Peyer's patch (tissue), 4 donors: ENCODE results near the gene GABBR2. TPM values are rescaled to one million over a fixed set of nuclear protein-coding genes. Genes with fewer than 3 reads are reported as not detected.

ENCODE experiments used
- DNase-seq, 3 donors: peaks; one replicate each; pipeline ENCODE4 v3.0.0-alpha.2; 2017 to 2019
- H3K27ac ChIP-seq, 4 donors: fragments of 200-600 bp; sonication (generic); one replicate each; pipeline ENCODE4 v1.5.1; 2016 to 2019
- H3K27me3 ChIP-seq, 2 donors: fragments of 200-600 bp; sonication (generic); one replicate each; pipeline ENCODE4 v1.5.1; 2019
- H3K36me3 ChIP-seq, 3 donors: fragments of 200-600 bp; sonication (generic); one replicate each; pipeline ENCODE4 v1.5.1; 2016 to 2019
- H3K4me1 ChIP-seq, 4 donors: fragments of 200-600 bp; sonication (generic); one replicate each; pipeline ENCODE4 v1.5.1; 2016 to 2019
- H3K4me3 ChIP-seq, 4 donors: fragments of 200-600 bp; sonication (generic); 1 replicate in 3 of 4; 2 replicates in 1 of 4; pipeline ENCODE4 v1.5.1; 2016 to 2019; ENCODE audit warnings: mild to moderate bottlenecking in 1 of 4
- H3K9me3 ChIP-seq, 4 donors: fragments of 200-600 bp; sonication (generic); one replicate each; pipeline ENCODE4 v1.5.1; 2016 to 2019; ENCODE audit warnings: mild to moderate bottlenecking in 1 of 4
- CTCF ChIP-seq, 6 experiments: fragments of 450-650 bp in 4 of 6; fragments of 200-600 bp in 2 of 6; sonication (generic) in 1 of 6; IDR thresholded peaks; one replicate each; pipeline ENCODE4 v1.5.1; 2017 to 2019; ENCODE audit warnings: antibody characterized with exemption in 6 of 6, mild to moderate bottlenecking in 3 of 6, moderate library complexity in 1 of 6
- POLR2A ChIP-seq, 2 donors: fragments of 450-650 bp; IDR thresholded peaks; one replicate each; pipeline ENCODE4 v1.5.1; 2017; ENCODE audit warnings: antibody characterized with exemption in 2 of 2, mild to moderate bottlenecking in 2 of 2, moderate library complexity in 2 of 2
- total RNA-seq, 4 donors: library from RNA; depleted of rRNA; stranded (reverse); fragments of >200 nt; gene quantifications; one replicate each; pipeline ENCODE4 v1.1.0, GENCODE V29; 2016

GABBR2 gene
- total RNA-seq, 4 donors from 2014 or later: not detected

DNA sequence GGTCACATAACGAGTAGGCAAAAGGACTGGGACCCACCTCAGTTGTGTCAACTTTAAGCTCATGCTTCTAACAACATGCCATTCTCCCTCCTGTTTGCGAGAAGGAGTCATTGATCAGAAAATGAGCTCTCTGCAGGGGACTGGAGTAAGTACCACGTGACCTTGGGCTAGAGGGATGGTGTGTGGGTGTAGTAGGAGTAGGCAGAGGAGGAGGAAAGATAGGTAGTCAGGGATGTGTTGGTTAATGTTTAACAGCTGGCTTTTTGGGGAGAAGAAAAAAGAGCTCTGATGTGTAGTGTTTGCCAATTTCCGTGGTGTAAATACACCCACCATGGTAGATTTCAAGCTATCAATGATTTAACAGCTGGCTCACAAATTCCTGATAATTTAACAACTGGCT lies 293.0 kb downstream of the GABBR2 start:
- no peak overlapping the region for H3K27ac ChIP-seq
- no peaks in the 10 kb centered on the region for H3K36me3 ChIP-seq
- TF ChIP-seq CTCF (IDR thresholded peaks at IDR 0.05) (no peak), POLR2A (IDR thresholded peaks at IDR 0.05) (no peak)

DNA sequence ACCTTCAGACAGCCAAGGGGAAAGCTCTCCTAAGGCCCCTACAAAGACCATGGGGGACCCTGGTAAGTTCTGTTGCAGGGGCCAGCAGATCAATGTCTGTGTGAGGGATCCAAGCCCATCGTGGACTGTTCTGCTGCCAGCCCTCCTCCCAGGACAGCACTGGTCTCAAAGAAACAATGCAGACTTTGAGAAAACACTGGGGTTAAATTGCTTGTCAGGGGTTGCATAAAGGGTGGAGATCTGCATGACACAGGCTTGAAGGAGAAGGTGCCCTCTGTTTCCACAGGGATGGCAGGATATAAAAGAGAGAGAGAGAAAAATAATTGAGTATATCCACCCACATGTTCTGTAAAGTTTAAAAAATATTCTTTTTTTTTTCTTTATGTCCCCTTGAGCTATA lies 295.7 kb downstream of the GABBR2 start:
- H3K27ac ChIP-seq: no peak overlapping the region
- no peak overlapping the region for H3K4me3 ChIP-seq
- TF ChIP-seq POLR2A (IDR thresholded peaks at IDR 0.05) (no peak), CTCF (IDR thresholded peaks at IDR 0.05) (no peak)
- H3K27me3 ChIP-seq: no peaks in the 10 kb centered on the region
- no peaks in the 10 kb centered on the region for H3K4me1 ChIP-seq
- H3K9me3 ChIP-seq: no peaks in the 10 kb centered on the region
- H3K36me3 ChIP-seq: no peaks in the 10 kb centered on the region
- DNase-seq: no peak

More for the DNA sequence above, 293.0 kb downstream of the GABBR2 start:
- Histone ChIP-seq H3K4me3 (no peak overlapping the region), H3K4me1 (no peaks in the 10 kb centered on the region), H3K9me3 (no peaks in the 10 kb centered on the region), H3K27me3 (no peaks in the 10 kb centered on the region)
- no peak for DNase-seq

- Histone ChIP-seq H3K4me1 (no peaks in the 10 kb centered on the region), H3K9me3 (no peaks in the 10 kb centered on the region), H3K4me3 (no peak overlapping the region), H3K27ac (no peak overlapping the region), H3K36me3 (no peaks in the 10 kb centered on the region), H3K27me3 (no peaks in the 10 kb centered on the region)
- no peak for TF ChIP-seq CTCF (IDR thresholded peaks at IDR 0.05)
- no peak for TF ChIP-seq POLR2A (IDR thresholded peaks at IDR 0.05)
- no peak for DNase-seq
Measured at GRCh38 chr9:98412101-98412842, 296.5 kb downstream of the GABBR2 start.

DNA sequence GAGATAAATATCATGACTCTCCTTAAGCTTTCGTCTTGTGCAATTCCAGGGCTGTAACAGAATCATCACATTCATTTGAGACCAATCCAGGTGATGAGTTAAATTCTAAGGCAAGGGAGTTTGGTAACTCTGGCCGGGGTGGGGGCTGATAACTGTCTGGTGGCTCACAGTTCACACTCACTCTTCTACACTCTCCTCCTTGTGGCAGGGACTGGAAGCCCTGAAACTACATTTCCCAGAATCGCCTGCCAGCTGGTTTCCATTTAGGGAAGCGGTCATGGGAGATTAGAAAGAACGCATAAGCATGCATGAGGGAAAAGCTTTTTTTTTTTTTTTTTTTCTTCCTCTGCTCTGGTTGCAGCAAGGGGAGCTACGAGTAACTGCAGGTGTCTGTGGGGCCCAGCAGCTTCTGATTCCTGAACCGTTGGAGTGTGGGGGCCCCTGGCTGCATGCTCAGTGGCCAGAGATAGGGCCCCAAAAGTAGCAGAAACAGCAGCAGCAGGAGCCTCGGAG lies 298.5 kb downstream of the GABBR2 start:
- no peak for DNase-seq
- Histone ChIP-seq H3K27me3 (no peaks in the 10 kb centered on the region), H3K4me1 (no peaks in the 10 kb centered on the region), H3K9me3 (no peaks in the 10 kb centered on the region), H3K36me3 (no peaks in the 10 kb centered on the region), H3K4me3 (no peak overlapping the region), H3K27ac (no peak overlapping the region)
- TF ChIP-seq CTCF (IDR thresholded peaks at IDR 0.05) (peak in 1 of 6 experiments; percentile 4), POLR2A (IDR thresholded peaks at IDR 0.05) (no peak)

- no peaks in the 10 kb centered on the region for H3K9me3 ChIP-seq
- no peaks in the 10 kb centered on the region for H3K36me3 ChIP-seq
- DNase-seq: peak in 2 of 3 donors; percentile 41 to 58
- TF ChIP-seq POLR2A (IDR thresholded peaks at IDR 0.05): no peak
- no peak for TF ChIP-seq CTCF (IDR thresholded peaks at IDR 0.05)
- no peak overlapping the region for H3K27ac ChIP-seq
- H3K4me1 ChIP-seq: no peaks in the 10 kb centered on the region
- no peaks in the 10 kb centered on the region for H3K27me3 ChIP-seq
- H3K4me3 ChIP-seq: no peak overlapping the region
Measured at GRCh38 chr9:98409719-98410118, 299.0 kb downstream of the GABBR2 start.
